ENCODE data around the gene KPNA6.
"Not testable (repeated sequence)": the region's sequence is repeated elsewhere in the genome, so short reads cannot be mapped to it uniquely, and the experiment has no call there.

Gene KPNA6

DNA sequence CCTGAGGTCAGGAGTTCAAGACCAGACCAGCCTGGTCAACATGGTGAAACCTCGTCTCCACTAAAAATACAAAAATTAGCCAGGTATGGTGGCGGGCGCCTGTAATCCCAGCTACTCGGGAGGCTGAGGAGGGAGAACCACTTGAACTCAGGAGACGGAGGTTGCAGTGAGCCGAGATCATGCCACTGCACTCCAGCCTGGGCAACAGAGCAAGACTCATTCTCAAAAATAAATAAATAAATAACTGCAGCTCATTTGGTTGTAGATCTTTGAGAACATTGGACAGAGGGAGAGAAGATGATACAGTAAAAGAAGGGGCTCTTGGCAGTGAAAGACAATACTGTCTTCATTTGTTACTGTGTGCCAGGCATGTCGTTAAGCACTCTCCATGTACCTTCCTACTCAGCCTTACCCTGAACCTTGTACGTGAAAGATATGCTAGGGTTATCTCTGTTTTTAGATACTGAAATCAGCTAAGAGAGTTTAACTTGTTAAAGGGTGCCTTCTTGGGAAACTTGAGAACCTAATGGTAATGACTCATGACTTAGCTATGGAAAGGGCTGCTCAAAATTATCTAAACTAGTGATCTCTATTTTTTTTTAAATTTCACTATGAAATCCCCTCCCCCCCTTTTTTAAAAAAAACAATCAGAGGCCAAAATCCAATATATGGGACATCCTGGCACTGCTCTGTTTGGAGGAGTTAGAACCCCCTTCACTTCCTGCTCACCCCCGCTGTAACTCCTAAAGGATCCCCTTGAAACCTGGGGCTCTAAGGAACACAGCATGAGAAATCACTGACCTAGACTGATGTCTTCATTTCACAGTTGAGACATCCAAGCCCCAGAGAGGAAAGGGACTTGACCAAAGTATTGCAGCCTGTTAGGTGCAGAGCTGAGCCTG is 6.8 kb upstream of the KPNA6 start:
- peak; percentile 6 for DNase-seq

DNA sequence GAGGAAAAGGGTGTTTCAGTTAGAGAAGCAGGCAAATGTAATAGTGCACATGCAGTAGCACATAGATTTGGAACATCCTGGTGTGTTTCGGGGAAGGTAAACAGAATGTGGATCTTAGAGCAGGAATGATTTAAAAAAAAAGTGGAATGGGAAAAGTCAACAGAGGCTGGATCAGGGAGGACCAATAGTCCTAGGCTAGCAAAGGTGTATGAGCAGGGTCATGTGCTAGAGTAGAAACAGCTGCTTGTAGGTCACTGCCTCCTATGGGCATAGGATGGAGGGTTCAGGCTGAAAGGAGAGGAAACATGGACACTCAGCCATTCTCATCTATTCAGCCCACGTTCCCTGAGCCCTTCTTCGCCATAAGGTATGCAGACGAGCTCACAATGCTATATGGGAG is 3.7 kb upstream of the KPNA6 start:
- DNase-seq, result no peak

DNA sequence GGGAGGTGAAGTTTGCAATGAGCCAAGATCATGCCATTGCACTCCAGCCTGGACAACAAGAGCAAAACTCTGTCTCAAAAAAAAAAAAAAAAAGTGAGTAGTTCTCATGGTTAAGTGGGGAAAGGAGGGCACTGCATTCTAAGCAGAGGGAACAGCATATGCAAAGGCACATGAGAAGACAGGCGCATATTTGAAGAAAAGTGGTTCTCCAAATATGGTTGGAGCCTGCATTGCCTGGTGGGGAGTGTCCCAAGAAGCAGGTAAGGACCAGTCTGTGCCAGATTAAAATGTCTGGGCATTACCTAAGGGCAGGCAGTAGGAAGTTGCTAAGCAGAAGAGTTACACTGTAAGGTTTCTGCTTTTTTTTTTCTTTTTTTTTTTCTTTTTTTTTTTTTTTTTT is 2.5 kb upstream of the KPNA6 start:
- DNase-seq, result no peak

DNA sequence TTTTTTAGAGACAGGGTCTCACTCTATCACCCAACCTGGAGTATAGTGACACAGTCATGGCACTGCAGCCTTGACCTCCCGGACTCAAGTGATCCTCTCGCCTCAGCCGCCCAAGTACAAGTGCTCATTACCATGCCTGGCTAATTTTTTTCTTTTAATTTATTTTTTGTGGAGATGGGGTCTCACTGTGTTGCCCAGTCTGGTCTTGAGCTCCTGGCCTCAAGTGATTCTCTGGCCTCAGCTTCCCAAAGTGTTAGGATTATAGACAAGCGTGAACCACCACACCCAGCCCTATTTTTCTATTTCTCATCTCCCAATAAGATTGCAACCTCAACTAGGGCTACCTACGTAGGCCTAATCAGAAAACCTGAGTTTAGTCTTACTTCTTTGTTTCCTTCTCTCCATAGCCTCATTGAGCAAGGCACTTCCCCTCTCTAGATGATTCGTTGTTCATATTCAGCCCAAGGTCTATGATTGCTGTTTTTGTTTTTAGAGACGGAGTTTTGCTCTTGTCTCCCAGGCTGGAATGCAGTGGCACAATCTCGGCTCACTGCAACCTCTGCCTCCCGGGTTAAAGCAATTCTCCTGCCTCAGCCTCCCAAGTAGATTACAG is 1.1 kb upstream of the KPNA6 start:
- no peak for DNase-seq

DNA sequence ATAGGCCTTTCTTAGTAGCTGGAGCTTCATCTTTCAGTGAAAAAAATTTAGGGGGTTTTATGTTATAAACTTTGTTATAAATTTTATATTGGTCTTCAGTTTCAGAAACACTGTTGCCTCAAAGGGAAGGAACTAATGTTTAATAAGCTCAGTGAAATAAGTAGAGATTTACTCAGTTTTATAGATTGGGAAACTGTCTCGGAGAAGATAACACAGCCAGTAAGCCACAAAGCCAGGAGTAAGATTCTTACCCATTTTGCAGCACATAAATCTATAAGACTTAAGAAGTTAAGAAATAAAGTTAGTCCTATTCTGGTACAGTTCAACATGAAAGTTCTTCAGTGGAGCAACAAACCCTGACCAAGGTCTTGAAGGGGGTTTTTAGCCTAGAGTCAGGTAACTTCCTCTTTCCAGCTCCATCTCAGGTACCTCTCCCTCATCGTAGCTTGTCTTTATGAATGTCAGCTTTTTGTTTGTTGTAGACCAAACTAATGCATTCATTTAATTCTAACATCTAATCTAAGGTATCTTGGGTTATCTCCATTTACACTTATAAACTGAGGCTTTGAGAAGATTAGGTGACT is 3.3 kb downstream of the KPNA6 start:
- DNase-seq, result no peak

DNA sequence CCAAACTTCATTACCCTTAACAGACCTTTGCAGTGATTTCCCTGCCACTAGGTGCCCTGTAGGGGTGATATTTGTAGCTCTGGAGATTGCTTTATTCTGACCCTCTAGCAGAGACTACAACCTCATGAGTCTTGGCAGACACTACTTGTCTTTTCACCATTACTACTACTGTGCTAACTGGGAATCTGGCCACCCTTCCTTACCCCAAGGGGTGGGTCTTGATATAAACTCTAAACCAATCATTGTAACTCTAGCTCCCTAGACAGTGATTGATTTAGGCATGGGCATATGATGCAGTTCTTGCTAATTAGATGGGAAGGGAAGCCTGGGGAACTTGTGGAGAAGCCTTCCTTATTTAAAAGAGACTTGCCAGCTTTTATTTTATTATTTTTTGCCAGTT is 3.9 kb downstream of the KPNA6 start:
- no peak for DNase-seq

DNA sequence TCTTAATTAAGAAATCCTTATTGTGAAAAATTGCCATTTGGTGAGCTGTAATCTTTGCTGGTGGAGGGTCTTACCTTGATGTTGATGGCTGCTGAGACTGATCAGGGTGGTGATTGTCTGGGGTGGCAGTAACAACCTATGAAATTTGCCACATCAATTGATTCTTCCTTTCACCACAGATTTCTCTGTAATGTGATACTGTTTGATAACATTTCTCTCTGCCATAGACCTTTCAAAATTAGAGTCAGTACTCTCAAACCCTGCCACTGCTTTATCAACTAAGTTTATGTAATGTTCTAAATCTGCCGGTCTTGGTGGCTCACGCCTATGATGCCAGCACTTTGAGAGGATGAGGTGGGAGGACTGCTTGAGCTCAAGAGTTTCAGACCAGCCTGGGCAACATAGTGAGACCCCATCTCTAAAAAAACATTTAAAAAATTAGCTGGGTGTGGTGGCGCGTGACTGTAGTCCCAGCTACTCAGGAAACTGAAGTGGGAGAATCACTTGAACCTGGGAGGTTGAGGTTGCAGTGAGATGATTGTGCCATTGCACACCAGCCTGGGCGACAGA is 5.0 kb downstream of the KPNA6 start:
- no peak for DNase-seq

DNA sequence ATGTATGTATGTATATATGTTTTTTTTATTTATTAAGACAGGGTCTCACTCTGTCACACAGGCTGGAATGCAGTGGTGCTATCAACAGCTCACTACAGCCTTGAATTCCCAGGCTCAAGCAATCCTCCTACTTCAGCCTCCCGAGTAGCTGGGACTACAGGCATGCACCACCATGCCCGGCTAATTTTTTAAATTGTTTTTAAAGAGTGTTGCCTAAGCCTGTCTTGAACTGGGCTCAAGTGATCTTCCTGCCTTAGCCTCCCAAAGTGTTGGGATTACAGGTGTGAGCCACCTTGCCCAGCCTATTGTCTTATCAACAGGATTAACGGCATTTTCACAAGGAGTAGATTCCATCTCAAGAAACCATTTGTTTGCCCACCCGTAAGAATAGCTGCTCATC is 5.6 kb downstream of the KPNA6 start:
- not testable (repeated sequence) for DNase-seq

DNA sequence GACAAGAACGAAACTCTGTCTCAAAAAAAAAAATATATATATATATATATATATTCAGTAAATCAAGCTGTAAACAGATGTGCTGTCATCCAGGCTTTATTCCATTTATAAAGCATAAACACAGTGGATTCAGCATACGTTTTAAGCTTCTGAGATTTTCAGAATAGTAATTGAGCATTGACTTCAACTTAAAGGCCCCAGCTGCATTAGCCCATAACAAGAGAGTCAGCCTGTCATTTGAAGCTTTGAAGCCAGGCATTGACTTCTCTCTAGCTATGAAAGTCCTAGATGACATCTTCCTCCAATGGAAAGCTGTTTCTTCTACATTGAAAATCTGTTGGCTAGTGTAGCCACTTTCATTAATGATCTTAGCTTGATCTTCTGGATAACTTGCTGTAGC is 6.6 kb downstream of the KPNA6 start:
- DNase-seq, result no peak

DNA sequence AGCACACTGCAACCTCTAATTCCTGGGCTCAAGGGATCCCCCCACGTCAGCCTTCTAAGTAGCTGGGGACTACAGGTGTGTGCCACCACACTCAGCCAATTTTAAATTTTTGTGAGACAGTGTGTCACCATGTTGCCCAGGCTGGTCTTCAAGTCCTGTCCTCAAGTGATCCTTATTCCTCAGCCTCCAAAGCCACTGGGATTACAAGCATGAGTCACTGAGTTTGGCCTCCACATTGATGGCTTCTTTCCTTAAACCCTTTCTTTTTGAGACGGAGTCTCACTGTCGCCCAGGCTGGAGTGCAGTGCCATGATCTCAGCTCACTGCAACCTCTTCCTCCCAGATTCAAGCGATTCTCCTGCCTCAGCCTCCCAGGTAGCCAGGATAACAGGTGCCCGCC is 7.6 kb downstream of the KPNA6 start:
- DNase-seq, result no peak

DNA sequence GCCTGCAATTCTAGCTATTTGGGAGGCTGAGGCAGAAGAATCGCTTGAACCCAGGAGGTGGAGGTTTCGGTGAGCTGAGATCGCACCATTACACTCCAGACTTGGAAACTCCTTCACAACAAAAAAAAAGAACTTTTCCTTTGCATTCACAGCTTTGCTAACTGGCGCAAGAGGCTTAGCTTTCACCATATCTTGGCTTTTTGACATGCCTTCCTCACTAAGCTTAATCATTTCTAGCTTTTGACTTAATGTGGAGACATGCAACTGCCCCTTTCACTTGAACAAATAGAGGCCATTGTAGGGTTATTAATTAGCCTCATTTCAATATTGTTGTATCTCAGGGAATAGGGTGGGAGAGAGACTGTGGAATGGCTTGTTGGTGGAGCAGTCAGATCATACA is 8.7 kb downstream of the KPNA6 start:
- DNase-seq, result no peak

DNA sequence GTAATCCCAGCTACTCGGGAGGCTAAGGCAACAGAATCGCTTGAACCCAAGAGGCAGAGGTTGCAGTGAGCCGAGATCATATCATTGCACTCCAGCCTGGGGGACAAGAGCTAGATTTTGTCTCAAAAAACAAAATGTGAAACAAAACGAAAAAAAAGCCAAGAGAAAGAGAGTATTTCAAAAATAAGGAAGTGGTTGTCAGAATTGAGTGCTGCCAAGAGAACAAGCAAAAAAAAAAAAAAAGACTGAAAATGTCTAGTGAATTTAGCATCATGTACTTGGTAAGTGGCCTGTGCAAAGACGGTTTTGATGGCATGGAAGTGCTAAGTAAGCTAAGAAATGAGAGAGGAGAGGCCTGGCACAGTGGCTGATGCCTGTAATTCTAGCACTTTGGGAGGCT is 14.3 kb downstream of the KPNA6 start:
- DNase-seq, result no peak

DNA sequence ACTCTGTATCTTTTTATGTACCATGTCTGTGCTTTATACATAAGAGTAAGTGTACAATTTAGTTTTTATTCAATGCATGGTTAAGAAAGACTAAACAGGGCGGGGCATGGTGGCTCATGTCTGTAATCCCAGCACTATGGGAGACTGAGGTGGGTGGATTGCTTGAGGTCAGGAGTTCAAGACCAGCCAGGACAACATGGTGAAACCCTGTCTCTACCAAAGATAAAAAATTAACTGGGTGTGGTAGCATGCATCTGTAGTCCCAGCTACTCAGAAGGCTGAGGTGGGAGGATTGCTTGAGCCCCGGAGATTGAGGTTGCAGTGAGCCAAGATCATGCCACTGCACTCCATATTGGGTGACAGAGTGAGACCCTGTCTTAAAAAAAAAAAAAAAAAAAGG is 15.5 kb downstream of the KPNA6 start:
- not testable (repeated sequence) for DNase-seq

DNA sequence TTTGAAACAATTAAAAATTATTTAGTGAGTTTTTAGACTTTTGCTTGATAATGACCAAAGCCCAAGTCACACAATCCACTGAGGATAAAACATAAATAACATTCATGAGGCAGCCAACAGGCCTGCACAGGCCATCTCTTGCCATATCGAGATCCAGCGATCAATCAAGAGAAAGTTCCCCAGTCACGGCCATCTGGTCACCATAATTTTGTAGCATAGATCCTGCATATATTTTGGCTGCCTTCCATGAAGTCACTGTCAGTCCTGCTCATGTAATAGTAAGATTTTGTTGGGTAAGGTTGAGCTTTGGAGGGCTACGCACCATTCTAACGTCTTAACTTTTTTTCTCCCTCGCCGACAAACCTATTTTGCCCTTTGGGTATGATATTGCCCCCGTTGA is 17.5 kb downstream of the KPNA6 start:
- DNase-seq, result no peak

DNA sequence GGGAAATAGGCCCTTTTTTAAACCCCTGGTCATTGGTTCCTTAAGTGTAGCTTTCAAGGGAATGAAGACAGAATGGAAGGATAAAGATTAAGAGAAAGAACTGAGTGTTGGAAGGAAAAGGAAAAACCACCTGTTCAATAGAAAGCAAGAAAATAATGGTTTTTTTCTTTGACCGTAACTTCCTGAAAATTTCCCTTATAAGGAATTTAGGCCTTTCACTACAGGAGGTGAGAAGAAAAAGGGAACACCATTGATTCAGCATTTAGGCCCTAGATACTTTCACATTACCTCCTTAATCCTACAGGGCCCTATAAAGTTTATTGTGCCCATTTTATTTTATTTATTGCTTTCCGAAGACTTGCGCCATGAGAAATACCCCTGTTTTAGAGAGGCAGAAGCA is 18.9 kb downstream of the KPNA6 start:
- no peak for DNase-seq

DNA sequence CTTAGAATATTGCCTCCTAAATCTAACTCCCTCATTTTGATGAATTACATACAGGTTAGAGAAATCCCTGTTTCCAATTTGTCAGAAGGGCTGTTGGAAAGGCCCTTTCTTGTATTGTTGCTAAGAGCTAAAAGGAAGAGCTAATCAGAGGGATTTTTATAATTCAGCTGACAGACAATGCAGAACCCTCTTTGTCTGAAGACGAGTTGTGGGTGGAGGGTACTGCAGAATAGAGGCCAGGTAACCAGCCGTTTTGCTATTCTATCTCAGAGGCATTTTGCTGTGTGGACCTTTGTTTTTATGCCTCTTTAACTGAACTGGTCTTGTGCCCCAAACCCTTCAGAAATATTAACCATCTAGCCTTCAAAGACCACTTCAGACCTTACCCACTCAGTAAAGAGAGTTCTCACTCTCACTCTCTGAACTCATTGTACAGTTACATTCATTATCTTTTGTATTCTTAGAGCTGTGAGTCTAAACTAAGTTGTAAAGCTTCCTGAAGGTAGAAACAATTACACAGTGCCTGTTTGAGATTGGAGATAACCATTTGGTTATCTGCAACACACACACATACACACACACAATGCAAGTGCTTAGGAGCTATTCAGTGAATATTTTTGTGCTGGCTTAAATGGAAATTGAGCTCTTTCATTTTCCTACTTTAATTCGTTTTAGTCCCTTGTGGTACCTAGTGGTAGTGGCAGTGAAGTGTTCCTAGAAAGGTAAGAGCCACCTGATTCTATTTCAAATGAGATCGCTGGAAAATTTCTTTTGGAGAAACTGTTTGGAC is 19.7 kb downstream of the KPNA6 start:
- DNase-seq, result no peak

DNA sequence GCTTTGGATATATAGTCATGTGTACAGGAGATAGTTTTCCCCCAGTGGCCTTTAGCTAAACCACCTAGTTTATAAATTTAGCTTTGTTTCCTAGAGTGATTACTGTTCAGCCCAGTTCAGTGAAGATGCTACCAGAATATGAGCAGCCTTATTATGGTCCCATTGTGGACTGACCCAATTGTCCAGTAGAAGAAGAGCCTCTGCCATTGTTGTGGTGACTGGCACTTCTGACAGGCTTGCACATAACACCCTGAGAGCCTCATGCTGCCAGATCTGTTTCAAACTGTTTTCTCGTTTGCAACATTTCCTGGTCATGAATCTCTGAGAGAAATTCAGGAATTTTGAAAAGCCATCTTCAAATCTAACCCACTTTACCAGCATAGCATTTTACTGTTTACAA is 20.6 kb downstream of the KPNA6 start:
- no peak for DNase-seq

DNA sequence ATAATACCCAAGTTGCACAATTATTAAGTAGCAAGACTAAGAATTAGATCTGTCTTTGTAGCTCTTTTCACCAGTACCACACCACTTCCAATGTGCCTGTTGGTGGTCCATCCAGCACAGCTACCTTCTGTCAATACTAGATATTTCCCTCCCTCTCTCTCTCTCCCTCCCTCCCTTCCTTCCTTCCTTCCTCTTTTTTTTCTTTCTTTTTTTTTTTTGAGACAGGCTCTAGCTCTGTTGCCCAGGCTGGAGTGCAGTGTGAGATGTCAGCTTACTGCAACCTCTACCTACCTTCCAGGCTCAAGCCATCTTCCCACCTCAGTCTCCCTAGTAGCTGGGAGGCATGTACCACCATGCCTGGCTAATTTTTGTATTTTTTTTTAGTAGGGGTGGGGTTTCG is 21.1 kb downstream of the KPNA6 start:
- no peak for DNase-seq

DNA sequence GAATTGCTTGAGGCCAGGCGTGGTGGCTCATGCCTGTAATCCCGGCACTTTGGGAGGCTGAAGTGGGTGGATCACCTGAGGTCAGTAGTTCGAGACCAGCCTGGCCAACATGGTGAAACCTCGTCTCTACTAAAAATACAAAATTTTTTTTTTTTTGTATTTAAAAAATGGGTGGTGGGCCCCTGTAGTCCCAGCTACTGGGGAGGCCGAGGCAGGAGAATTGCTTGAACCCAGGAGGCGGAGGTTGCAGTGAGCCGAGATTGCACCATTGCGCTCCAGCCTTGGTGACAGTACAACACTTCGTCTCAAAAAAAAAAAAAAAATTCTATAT is 26.1 kb downstream of the KPNA6 start:
- not testable (repeated sequence) for DNase-seq

DNA sequence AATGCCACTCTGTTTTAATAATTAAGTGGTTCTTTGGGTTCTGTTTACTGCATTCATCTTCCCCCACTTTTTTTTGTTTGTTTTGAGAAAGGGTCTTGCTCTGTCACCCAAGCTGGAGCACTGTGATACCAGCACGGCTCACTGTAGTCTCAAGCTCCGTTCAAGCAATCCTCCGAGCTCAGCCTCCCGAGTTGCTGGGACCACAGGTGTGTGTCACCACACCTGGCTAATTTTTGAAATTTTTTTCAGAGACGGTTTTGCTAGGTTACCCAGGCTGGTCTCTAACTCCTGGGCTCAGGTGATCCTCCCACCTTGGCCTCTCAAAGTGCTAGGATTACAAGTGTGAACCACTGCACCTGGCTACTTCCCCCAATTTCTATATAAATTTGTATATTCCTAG is 29.3 kb downstream of the KPNA6 start:
- DNase-seq, result no peak

DNA sequence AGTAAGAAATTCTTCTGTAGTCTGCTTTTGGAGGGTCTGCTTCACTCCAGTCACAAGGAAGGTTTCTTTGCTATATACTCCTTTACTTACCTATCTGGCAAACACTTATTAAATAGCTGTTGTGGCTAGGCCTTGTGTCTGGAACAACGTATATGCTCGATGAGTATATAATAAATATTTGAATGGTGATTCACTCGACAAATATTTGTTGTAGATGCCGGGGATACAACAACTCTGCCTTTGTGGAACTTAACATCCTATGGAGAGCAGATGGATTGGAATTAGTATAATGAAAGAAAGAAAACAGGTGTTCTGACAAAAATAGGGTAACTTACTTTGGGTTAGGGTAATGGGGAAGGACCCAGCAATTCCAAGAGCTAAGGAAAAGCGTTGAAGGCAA is 31.1 kb downstream of the KPNA6 start:
- no peak for DNase-seq

DNA sequence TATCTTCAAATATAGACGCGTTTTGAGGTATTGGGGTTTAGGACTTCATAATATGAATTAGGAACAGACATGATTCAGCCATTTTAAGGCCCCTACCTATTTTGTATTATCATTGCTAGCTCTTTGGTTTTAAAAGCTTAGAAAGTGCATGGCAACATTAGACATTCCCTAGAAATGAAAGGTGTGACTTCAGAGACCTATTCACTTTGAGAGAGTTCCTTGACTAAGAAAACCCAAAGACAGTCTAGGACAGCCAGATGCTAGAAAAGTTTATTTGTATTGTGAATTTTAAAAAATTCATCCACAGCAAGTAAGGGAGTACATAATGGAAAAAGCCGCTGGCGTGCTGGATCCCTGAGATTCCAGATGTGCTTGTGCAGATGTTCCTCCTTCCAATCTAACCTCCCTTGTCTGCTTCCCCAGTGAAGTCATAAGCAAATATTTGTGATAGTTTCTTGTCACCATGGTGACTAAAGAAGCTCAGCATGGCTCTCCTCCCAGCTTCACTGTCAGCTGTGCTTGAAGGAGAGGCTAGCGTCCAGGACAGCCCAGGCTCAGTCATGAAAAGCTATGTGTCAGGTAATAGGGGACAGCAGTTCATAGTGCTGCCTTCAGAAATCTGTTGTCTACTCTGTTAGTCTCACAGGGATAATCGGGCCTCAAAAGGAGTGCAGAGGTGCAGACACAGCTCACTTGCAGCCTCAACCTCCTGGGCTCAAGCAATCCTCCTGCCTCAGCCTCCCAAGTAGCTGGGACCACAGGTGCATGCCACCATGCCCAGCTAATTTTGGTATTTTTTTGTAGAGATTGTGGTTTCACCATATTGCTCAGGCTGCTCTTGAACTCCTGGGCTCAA is 34.8 kb downstream of the KPNA6 start:
- peak; percentile 42 for DNase-seq

Data from kidney glomerular epithelial cell (primary cell).